Globus pallidus (tissue), 1 donor: ENCODE results near the gene LRMDA.

Experiments
- DNase-seq: peaks from one replicate; pipeline ENCODE4 v3.0.0-alpha.2; 2015; ENCODE audit warnings: low spot score

LRMDA gene

GRCh38 chr10:75542084-75542483 is 110.7 kb downstream of the LRMDA start:
- no peak for DNase-seq

- DNase-seq: no peak
Measured at GRCh38 chr10:75542906-75543305, 111.5 kb downstream of the LRMDA start.

GRCh38 chr10:75544386-75544785 is 113.0 kb downstream of the LRMDA start:
- no peak for DNase-seq

- DNase-seq: no peak
Measured at GRCh38 chr10:75544993-75545706, 113.7 kb downstream of the LRMDA start.

GRCh38 chr10:75546004-75546403 is 114.6 kb downstream of the LRMDA start:
- no peak for DNase-seq

GRCh38 chr10:75547391-75548298 is 116.2 kb downstream of the LRMDA start:
- no peak for DNase-seq

- no peak for DNase-seq
Measured at GRCh38 chr10:75548356-75548755, 116.9 kb downstream of the LRMDA start.

- no peak for DNase-seq
Measured at GRCh38 chr10:75550191-75550590, 118.8 kb downstream of the LRMDA start.

- DNase-seq: no peak
Measured at GRCh38 chr10:75552171-75552570, 120.7 kb downstream of the LRMDA start.

- DNase-seq: no peak
Measured at GRCh38 chr10:75553550-75553949, 122.1 kb downstream of the LRMDA start.

- no peak for DNase-seq
Measured at GRCh38 chr10:75555323-75555722, 123.9 kb downstream of the LRMDA start.

GRCh38 chr10:75556320-75556719 is 124.9 kb downstream of the LRMDA start:
- DNase-seq: no peak

- no peak for DNase-seq
Measured at GRCh38 chr10:75565286-75566251, 134.1 kb downstream of the LRMDA start.

- no peak for DNase-seq
Measured at GRCh38 chr10:75568450-75569130, 137.2 kb downstream of the LRMDA start.

GRCh38 chr10:75569506-75569905 is 138.1 kb downstream of the LRMDA start:
- DNase-seq: no peak

- DNase-seq: no peak
Measured at GRCh38 chr10:75572478-75572877, 141.1 kb downstream of the LRMDA start.

GRCh38 chr10:75575940-75576339 is 144.5 kb downstream of the LRMDA start:
- DNase-seq: no peak

GRCh38 chr10:75582102-75582501 is 150.7 kb downstream of the LRMDA start:
- DNase-seq: no peak

GRCh38 chr10:75585294-75585693 is 153.9 kb downstream of the LRMDA start:
- no peak for DNase-seq

GRCh38 chr10:75586814-75587213 is 155.4 kb downstream of the LRMDA start:
- DNase-seq: no peak

- DNase-seq: no peak
Measured at GRCh38 chr10:75588031-75588430, 156.6 kb downstream of the LRMDA start.
